Measurements from ENCODE around the gene LRRC8D. TPM values are rescaled to one million over a fixed set of nuclear protein-coding genes. Genes with fewer than 3 reads are reported as not detected.

The LRRC8D gene
- total RNA-seq, 2 donors from 2014 or later = 9.0 to 10.9 TPM

DNA sequence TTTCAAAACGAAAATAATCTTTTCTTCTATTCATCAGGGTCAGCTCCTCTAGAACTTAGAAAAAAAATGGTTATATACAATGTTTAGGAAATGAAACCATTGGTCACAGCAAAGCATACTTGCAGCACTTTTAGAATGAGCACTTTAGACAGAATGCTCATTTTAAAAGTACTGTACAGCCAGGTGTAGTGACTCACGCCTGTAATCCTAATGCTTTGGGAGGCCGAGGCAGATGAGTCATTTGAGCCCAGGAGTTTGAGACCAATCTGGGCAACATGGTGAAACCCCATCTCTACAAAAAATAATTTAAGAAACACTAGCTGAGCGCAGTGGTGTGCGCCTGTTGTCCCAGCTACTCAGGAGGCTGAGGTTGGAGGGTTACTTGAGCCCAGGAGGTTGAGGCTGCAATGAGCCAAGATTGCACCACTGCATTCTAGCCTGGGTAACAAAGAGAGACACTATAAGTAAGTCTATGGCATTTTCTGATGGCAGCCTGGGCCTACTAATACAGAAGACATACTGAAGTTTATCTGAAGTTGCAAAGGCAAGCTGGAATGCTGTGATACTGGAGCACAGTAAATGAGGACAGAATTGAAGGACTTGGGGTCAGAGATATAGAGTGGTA lies 125.1 kb downstream of the LRRC8D start:
- H3K4me3 ChIP-seq = no peak overlapping the region
- no peaks in the 10 kb centered on the region for H3K27me3 ChIP-seq
- TF ChIP-seq, protein P1, sequence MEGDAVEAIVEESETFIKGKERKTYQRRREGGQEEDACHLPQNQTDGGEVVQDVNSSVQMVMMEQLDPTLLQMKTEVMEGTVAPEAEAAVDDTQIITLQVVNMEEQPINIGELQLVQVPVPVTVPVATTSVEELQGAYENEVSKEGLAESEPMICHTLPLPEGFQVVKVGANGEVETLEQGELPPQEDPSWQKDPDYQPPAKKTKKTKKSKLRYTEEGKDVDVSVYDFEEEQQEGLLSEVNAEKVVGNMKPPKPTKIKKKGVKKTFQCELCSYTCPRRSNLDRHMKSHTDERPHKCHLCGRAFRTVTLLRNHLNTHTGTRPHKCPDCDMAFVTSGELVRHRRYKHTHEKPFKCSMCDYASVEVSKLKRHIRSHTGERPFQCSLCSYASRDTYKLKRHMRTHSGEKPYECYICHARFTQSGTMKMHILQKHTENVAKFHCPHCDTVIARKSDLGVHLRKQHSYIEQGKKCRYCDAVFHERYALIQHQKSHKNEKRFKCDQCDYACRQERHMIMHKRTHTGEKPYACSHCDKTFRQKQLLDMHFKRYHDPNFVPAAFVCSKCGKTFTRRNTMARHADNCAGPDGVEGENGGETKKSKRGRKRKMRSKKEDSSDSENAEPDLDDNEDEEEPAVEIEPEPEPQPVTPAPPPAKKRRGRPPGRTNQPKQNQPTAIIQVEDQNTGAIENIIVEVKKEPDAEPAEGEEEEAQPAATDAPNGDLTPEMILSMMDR (IDR thresholded peaks at IDR 0.05) = no peak
- H3K9me3 ChIP-seq = no peaks in the 10 kb centered on the region
- no peaks in the 10 kb centered on the region for H3K36me3 ChIP-seq
- peaks cover 0 to 13% of the 10 kb centered on the region in 2 donors for H3K4me1 ChIP-seq
- H3K27ac ChIP-seq = no peak overlapping the region
- no peak for DNase-seq (ENCODE audit: low spot score)

DNA sequence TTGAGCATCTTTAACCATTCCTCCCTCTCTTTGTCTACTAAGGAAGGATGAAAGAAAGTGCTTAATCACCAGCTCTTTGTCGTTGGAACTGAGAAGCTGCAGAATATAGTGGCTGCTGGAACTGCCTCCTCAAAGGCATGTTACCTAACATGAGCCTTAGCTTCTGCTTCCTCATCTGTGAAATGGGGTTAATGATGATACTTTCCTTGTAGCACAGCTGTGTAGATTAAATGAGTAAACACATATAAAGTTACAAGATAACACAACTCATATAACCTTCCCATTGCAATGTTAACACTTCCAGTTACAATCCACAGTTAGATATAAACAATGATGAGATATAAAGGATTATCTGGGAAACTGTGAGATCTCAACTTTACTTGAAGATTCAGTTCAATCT lies 125.7 kb downstream of the LRRC8D start:
- H3K27ac ChIP-seq = no peak overlapping the region
- no peaks in the 10 kb centered on the region for H3K36me3 ChIP-seq
- no peaks in the 10 kb centered on the region for H3K9me3 ChIP-seq
- no peak overlapping the region for H3K4me3 ChIP-seq
- H3K4me1 ChIP-seq = peaks cover 0 to 13% of the 10 kb centered on the region in 2 donors
- DNase-seq (ENCODE audit: low spot score) = no peak
- TF ChIP-seq, protein P1 (IDR thresholded peaks at IDR 0.05) = no peak
- H3K27me3 ChIP-seq = no peaks in the 10 kb centered on the region

DNA sequence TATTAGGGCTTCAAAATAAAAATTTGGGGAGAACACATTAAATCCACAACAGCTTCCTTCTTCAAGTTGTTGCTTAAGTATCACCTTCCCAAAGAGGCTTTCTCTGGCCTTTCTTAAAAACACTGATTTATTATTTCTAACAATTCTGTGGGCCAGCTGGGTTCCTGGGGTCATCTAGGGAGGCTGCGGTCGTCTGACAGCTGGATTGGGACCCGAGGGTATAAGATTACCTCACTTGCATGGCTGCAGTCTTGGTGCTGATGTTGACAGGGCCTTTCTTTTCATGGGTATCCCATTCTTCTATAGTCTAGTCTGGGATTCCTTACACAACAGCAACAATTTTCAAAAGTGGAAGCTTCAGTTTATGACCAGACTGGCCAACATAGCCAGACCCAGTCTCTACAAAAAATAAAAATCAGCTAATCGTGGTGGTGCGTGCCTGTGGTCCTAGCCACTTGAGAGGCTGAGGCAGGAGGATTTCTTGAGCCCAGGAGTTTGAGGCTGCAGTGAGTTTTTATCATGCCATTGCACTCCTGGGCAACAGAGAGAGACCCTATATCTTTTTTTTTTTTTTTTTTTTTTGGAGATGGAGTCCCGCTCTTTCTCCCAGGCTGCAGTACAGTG lies 128.0 kb downstream of the LRRC8D start:
- TF ChIP-seq, protein P1 (IDR thresholded peaks at IDR 0.05) = no peak
- Histone ChIP-seq H3K27me3 (no peaks in the 10 kb centered on the region), H3K4me3 (no peak overlapping the region), H3K27ac (no peak overlapping the region), H3K4me1 (no peaks in the 10 kb centered on the region), H3K9me3 (no peaks in the 10 kb centered on the region), H3K36me3 (no peaks in the 10 kb centered on the region)
- DNase-seq (ENCODE audit: low spot score) = no peak

DNA sequence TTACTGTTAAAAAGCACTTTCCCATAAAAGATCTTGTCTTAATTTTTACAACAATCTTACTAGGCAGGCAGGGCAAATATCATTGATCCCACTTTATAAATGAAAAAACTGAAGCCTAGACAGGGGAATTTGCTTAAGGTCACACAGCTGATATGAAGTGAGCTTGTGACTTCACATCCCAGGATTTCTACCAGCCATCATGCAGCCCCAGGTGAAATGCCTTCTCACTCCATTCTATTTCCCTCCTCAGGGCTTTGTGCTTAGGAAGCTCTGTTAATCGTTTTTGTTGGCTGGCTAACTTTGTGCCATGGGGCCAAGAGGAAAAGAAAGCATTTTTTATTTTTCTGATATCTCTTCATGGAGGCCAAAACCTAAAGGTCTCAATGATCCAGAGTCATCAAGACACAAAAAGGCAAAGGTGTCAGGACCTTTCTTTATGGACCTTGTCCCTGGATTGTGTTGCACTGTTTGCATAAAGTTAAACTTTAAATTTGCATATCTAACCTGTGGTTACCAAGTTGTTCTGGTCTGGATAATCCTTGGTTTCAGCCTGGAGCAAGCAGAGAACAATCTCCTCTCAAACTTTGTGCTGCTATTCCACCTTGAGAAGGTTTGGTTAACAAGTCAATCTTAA lies 129.3 kb downstream of the LRRC8D start:
- DNase-seq (ENCODE audit: low spot score) = no peak
- TF ChIP-seq, protein P1 (IDR thresholded peaks at IDR 0.05) = no peak
- no peak overlapping the region for H3K4me3 ChIP-seq
- no peaks in the 10 kb centered on the region for H3K9me3 ChIP-seq
- no peaks in the 10 kb centered on the region for H3K4me1 ChIP-seq
- H3K27me3 ChIP-seq = no peaks in the 10 kb centered on the region
- no peak overlapping the region for H3K27ac ChIP-seq
- H3K36me3 ChIP-seq = no peaks in the 10 kb centered on the region

DNA sequence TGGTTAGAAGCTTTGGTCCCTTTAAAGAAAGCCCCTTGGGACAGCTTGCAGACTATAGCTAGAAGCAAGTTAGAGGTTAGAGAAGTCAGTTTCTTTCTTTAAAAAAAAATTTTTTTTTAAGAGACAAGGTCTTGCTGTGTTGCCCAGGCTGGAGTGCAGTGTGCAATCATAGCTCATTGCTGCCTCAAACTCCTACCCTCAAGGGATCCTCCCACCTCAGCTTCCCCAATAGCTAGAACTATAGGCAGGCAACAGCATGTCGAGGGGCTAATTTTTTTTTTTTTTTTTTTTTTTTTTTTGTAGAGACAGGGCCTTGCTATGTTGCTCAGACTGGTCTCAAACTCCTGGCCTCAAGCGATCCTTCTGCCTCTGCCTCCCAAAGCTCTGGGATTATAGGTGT lies 129.9 kb downstream of the LRRC8D start:
- H3K36me3 ChIP-seq = no peaks in the 10 kb centered on the region
- TF ChIP-seq, protein P1 (IDR thresholded peaks at IDR 0.05) = no peak
- H3K27ac ChIP-seq = no peak overlapping the region
- no peaks in the 10 kb centered on the region for H3K9me3 ChIP-seq
- H3K4me1 ChIP-seq = no peaks in the 10 kb centered on the region
- no peaks in the 10 kb centered on the region for H3K27me3 ChIP-seq
- DNase-seq (ENCODE audit: low spot score) = no peak
- no peak overlapping the region for H3K4me3 ChIP-seq
